Measurements from ENCODE around the gene MARS2.
A peak's percentile ranks its signal among the peaks of the same experiment; 100 is the strongest.
"Not testable (repeated sequence)": the region's sequence is repeated elsewhere in the genome, so short reads cannot be mapped to it uniquely, and the experiment has no call there.

Gene MARS2

DNA sequence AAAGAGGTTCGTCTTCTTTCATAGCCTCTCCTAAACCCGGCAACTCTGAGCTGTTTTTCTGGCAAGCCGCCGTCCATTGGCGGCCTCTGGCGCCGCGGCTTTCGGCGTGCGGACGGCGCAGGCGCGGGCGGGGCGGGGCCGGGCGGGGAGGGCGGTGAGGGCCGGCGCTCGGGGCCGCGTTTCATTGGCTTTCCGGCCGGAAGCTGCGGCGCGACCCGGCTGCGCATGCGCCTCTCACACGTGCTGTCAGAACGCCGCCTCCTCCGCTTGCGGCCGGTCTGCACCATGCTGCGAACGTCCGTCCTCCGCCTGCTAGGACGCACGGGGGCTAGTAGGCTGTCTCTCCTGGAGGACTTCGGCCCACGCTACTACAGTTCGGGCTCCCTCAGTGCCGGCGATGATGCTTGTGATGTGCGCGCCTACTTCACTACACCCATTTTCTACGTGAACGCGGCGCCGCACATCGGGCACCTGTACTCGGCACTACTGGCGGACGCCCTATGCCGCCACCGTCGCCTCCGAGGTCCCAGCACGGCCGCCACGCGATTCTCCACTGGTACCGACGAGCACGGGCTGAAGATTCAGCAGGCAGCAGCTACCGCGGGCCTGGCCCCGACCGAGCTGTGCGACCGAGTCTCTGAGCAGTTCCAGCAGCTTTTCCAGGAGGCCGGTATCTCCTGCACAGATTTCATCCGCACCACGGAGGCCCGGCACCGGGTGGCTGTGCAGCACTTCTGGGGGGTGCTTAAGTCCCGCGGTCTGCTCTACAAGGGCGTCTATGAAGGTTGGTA lies at the start of gene MARS2:
Gene MARS2, plus strand, starts transcription at position 249 of the 791 bp plus-strand sequence. Its CDS starts 37 bp downstream, at position 286.
- peak; percentile 95 for DNase-seq

DNA sequence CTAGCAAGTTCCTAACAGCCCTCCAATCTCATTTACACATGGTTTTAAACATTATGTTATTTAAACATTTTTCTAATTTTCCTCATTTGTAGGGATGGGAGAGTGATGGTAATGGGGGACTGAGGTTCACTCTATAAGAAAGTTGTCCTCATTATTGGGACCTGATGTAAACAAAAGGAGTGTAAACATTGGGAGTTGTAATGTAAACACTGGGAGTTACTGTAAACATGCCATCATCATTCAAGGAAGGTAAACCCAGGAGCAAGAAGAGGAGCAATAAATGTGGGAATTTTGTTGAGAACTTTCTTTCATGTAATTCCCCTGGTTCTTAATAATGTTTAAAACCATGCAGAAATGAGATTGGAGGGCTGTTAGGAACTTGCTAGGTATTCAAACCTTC lies 47.6 kb upstream of the MARS2 start:
- DNase-seq = no peak

DNA sequence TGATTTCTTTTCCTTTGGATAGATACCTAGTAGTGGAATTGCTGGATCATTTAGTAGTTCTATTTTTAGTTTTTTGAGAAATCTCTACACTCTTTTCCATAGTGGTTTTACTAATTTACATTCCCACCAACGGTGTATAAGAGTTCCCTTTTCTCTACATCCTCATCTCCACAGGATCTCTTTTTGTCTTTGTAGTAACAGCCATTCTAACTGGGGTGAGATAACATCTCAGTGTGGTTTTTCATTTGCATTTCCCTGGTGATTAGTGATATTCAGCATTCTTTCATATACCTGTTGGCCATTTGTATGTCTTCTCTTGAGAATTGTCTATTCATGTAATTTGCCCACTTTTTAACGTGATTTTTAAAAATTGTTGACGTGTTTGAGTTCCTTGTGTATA lies 43.5 kb upstream of the MARS2 start:
- DNase-seq = no peak

DNA sequence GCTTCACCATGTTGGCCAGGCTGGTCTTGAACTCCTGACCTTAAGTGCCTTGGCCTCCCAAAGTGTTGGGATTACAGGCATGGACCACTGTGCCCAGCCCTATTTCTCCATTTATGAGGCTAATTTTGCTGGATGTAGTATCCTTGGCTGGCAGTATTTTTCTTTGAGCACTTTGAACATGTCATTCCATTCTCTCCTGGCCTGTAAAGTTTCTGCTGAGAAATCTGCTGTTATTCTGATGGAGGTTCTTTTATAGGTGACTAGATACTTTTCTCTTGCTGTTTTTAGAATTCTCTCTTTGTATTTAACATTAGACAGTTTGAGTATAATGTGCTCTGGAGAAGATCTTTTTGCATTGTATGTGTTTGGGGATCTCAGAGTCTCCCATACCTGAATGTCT lies 38.9 kb upstream of the MARS2 start:
- no peak for DNase-seq

DNA sequence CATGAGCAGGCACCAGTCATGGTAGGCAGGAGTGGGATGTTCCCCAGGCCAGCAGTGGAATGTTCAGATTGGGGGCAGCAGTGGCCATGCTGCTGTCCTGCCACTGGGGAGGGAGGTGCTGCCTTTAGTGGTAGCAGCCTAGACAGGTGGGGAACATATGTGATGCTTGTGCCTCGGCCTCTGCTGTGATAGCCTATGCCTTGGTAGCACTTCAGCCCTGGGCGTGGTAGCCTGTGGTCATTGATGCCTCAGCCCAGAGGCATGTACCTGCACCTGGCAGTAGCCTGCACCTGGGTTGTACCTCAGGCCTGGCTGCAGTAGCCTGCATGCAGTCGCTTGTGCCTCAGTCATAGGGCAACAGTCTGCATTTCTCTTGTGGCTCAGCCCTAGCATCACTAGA lies 36.9 kb upstream of the MARS2 start:
- DNase-seq = no peak

DNA sequence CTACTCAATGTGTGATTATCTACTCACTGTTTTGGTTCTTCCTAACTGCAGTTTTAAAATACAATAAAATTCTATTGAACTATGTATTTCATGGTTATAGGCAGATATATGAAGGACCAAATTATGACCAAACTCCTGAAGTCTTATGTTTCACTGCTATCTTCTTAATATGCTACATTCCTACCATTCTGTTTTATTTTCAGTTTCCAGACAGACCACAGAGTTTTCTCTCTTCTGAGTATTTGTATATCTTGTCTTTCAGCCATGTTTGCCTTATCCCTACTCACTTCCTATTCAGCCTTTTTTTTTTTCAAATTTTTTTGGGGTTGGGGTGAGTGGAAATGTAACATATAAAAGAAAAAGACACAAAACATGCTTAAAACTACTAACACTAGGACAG lies 36.1 kb upstream of the MARS2 start:
- no peak for DNase-seq

DNA sequence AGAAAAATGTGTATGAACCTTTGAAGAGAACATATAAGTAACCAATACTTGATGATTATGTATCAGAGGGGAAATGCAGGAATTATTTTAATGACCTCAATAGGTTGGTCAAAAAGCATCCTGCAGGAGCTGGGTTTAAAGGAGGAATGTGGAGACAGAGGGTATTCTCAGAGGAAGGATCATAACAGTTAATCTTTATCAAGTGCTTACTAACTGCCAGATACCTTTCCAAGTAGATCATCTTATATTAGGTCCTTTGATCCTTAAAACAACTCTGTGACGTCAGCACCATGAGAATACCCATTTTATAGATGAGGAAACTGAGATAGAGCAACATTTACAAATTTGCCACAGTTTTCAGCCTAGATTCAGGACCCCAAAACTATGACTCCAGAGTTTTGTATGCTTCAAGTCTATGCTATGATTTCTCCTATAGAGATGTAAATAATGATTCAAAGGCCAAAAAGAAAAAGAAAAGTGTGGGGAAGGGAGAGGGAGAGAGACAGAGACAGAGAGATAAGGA lies 32.7 kb upstream of the MARS2 start:
- DNase-seq = no peak

DNA sequence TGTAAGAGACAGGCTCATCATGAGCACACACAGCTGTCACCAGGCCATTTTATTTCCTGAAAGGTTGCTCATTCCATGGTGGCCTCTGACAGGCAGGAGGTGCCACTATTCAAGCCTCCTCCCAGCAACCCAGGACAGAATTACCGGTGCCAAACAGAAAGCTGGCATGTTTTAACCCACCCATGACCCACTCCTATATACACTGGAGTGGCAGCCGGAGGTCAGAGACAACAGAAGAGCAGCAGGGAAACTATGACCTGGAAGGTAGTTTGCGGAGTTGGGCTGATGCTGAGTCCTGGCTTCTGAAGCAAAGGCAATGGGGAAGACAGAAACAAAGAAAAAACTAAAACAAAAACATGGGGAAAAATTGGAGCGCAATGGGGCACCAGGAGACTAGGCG lies 32.1 kb upstream of the MARS2 start:
- no peak for DNase-seq

DNA sequence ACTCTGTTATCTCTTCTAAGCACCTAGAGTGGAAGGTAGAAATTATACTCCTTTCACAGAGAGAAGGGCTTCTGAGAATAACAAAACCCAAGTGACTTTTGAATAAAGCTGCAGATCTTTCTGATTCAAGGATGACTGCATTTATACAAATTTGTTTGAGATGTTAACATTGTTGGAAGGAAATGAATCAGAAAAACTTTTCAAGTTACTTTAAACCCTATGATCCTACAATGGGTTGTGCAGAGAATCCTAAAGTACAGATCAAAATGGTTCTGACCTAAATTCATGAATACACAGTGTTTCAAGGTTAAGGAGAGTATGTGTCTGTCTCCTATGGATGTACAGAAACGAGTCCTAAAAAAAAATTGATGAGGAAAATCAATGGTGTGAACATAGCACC lies 31.6 kb upstream of the MARS2 start:
- DNase-seq = no peak

DNA sequence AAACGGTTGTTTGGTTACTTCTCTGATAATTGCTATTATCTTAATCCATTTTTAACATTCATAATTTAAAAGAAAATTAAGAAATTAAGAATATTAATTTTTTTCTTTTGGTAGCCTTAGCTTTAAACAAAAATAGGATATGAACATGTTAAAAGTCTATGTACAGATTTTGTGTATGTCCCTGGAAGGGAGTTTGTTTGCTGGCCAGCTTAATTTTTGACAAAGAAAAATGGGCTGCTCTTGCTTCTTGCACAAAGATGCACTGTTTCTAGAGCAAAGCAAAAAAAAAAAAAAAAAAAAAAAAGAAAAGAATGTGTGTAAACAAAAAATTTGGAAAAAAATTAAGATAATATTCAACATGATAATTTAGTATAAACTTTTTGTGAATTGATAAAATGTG lies 31.1 kb upstream of the MARS2 start:
- DNase-seq = no peak

DNA sequence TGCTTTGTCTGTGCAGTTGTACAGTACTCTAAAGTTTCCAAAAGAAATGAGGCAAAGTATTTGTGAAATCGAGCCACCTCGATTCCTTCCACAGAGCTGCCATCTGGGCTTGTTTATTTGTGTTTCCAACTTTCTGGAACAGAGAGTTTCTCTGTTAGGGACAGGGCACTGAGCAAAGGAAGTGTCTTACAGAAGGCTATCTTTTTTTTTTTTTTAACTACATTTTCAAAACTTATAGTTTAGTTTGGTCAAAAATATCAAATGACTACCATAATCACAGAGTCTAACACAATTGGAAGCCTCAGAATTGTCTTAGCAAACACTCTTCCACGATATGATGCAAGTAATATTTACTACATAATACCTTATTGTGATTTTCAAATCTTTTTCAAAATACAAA lies 30.6 kb upstream of the MARS2 start:
- DNase-seq = no peak

DNA sequence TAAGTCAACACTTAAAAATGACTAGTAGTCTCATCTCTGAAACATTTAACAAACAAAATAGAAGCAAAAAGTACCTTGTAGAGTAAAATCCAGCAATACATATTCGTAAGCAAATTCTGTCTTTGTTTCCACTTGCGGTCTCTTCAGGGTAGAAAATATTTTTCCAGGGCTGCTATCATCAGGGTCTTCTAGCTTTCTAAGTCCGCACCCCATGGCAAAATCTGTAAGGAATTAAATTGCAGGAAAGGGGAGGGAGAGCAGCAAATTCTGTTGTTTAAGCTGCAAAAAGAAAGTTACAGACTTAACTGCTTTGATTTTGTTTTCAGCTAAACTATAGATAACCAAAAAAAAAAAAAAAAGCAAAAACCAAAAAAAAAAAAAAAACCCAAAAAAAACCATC lies 29.9 kb upstream of the MARS2 start, which contains the start of gene RFTN2:
Gene RFTN2, minus strand, starts transcription at position 342 of the 400 bp plus-strand sequence. Its CDS starts 129 bp downstream, at position 213.
- DNase-seq = no peak

DNA sequence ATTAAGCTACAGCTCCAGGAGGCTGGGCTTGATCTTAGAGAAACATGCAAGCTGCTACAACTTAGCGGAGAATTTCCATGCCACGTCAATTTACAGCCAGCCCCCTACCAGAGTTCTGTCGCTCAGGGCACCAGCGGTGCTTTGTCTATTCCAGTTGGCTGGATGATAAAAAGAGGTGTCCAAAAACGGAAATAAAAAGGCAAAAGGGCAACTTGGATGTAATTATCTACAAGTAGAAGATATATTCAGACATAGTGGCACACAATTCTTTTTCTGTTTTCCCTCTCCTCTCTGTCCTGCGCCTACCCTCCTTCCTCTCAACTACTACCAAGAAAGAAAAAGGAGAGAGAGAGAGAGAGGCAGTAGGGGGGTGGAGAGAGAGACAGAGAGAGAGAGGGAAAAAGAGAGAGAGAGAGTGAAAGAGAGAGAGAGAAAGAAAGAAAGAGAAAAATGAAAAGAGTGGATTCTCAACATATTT lies 29.4 kb upstream of the MARS2 start:
- no peak for DNase-seq

DNA sequence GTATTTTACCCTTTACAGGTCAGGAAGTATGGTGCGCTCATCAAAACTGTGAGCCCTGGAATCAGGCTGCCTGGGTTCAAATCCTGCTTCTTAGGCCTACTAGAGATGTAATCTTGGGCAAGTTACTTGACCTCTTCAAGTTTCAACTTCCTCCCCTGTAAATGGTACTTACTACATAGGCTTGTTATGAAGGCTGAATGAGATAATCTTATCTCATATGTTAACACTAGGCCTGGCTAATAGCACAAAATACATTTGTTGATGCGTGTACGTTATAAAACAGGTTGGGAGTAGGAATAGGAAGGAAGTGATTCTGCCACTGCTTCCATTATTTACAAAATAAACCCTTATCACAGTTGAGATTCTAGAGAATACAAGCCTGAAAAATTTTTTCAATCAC lies 28.1 kb upstream of the MARS2 start:
- no peak for DNase-seq

DNA sequence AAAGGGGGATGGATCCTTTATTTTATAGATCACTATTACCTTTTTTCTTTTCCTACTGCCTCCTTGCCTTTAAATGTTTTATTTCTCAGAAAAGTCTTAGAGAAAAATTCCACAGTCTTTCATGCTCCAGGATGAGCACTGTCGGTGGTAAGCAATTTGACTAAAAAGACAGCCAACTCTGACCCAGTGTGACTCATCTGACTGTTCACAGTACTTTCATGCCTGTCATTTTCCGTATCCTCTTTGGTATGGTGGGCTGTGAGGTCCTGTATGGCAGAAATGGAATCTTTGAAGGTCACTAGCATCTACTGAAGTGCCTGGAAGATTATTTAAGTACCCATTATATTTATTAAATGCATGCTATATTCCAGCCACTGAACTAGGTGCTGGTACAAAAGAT lies 27.7 kb upstream of the MARS2 start:
- DNase-seq = no peak

DNA sequence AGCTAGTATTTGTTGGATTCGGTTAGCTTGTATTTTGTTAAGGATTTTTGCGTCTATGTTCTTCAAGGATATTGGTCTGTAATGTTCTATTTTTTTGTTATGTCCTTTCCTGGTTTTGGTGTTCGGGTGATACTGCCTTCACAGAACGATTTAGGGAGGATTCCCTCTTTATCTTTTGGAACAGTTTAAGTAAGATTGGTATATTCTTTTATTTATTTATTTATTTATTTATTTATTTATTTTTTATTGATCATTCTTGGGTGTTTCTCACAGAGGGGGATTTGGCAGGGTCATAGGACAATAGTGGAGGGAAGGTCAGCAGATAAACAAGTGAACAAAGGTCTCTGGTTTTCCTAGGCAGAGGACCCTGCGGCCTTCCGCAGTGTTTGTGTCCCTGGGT lies 10.0 kb upstream of the MARS2 start:
- not testable (repeated sequence) for DNase-seq

DNA sequence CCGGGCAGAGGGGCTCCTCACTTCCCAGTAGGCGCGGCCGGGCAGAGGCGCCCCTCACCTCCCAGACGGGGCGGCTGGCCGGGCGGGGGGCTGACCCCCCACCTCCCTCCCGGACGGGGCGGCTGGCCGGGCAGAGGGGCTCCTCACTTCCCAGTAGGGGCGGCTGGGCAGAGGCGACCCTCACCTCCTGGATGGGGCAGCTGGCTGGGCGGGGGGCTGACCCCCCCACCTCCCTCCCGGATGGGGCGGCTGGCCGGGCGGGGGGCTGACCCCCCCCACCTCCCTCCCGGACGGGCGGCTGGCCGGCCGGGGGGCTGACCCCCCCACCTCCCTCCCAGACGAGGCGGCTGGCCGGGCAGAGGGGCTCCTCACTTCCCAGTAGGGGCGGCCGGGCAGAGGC lies 9.2 kb upstream of the MARS2 start:
- DNase-seq = not testable (repeated sequence)

DNA sequence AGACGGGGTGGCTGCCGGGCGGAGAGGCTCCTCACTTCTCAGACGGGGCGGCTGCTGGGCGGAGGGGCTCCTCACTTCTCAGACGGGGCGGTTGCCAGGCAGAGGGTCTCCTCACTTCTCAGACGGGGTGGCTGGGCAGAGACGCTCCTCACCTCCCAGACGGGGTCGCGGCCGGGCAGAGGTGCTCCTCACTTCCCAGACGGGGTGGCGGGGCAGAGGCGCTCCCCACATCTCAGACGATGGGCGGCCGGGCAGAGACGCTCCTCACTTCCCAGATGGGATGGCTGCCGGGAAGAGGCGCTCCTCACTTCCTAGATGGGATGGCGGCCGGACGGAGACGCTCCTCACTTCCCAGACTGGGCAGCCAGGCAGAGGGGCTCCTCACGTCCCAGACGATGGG lies 8.6 kb upstream of the MARS2 start:
- DNase-seq = not testable (repeated sequence)

DNA sequence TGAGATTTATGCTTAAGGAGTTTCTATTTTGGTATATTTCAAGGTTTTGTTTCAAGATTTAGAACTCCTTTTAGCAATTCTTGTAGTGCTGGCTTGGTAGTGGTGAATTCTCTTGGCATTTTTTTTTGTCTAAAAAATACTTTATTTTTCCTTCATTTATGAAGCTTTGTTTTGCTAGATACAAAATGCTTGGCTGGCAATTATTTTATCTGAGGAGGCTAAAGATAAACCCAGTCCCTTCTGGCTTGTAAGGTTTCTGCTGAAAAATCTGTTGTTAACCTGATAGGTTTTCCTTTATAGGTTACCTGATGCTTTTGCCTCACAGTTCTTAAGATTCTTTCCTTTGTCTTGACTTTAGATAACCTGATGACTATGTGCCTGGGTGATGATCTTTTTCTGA lies 5.4 kb upstream of the MARS2 start:
- DNase-seq = not testable (repeated sequence)

DNA sequence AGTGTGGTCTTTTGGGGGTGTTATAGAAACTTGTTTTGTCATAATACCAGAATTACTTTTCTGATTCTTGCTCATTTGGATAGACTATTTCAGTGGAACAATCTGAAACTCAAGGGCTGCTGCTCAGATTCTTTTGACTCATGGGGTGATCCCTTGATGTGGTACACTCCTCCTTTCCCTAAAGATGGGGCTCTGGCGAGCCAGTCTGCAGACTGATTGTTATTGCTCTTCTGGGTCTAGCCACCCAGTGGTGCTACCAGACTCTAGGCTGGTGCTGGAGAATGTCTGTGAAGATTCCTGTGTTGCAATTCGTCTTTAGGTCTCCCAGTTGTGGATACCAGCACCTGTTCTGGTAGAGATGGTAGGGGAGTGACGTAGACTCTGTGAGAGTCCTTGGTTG lies 4.2 kb upstream of the MARS2 start:
- DNase-seq = peak; percentile 29

DNA sequence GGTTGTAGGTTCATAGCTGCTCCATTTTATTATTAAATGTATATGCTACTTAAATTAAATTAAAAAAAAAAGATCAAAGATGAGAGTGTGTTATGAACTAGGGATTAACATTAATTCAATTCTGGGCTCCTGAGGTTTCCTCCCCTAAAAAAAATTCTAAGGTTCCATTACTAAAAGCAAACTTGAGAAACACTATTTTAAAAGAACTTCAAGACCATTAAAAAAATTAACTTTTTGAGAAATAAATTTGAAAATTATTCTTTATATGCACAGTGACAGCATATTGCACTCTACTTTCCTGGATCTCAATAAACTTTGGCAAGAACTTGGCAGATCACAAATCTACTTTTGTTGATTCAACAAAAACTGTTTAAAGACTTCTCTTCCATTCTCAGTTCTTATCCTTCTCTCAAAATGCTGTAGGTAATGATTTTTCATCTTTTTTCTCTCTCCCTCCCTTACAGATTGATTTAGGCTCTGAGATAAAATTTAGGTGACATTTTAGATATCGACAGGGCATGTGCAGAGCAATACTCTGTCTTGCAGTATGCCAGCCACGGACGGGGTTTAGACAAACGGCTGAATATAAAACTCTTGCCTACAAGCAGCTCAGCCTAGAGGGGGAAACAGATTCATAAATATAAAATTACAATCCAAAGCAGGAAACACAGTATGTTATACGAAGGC lies 592 bp upstream of the MARS2 start:
- DNase-seq = no peak

DNA sequence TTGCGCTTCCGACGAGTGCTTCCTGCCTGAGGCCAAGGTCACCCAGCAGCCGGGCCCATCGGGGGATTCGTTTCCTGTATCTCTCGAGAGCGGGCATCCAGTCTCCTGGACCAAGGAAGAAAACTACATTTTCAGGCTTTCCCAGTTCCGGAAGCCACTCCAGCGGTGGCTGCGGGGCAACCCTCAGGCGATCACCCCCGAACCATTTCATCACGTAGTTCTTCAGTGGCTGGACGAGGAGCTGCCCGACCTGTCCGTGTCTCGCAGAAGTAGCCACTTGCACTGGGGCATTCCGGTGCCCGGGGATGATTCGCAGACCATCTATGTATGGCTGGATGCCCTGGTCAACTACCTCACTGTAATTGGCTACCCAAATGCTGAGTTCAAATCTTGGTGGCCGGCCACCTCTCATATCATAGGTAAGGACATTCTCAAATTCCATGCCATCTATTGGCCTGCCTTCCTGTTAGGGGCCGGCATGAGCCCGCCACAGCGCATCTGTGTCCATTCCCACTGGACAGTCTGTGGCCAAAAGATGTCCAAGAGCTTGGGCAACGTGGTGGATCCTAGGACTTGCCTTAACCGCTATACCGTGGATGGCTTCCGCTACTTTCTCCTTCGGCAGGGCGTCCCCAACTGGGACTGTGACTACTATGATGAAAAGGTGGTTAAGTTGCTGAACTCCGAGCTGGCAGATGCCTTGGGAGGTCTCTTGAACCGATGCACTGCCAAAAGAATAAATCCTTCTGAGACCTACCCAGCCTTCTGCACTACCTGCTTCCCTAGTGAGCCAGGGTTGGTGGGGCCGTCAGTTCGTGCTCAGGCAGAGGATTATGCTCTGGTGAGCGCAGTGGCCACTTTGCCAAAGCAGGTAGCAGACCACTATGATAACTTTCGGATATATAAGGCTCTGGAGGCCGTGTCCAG lies 1.0 kb downstream of the MARS2 start:
- peak; percentile 27 for DNase-seq

DNA sequence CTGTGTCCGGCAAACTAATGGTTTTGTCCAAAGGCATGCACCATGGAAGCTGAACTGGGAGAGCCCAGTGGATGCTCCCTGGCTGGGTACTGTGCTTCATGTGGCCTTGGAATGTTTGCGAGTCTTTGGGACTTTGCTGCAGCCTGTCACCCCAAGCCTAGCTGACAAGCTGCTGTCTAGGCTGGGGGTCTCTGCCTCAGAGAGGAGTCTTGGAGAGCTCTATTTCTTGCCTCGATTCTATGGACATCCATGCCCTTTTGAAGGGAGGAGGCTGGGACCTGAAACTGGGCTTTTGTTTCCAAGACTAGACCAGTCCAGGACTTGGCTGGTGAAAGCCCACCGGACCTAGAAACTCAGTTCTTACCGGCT lies 1.7 kb downstream of the MARS2 start:
- no peak for DNase-seq
